DMS153 (cell line): ENCODE results near the gene PXN.

ENCODE experiments used
- DNase-seq: peaks from one replicate; lab custom pipeline; 2025; lab: John Stamatoyannopoulos, UW

Gene PXN

DNA sequence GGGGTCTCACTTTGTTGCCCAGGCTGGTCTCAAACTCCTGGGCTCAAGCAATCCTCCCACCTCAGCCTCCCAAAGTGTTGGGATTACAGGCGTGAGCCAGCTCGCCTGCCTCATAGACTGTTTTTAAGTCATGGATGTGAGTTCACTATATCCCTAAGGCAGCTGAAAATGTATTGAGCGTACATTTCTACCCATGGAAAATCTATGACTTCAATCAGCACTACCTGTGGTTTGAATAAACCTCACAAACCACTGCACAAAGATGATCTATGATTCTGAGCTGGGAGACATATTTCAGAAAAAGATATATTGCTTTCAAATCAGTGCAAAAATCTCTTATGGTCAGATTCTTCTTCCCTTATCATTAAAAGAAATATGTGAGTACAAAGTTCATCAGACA, 93.5 kb downstream of the PXN start:
- DNase-seq, result no peak

DNA sequence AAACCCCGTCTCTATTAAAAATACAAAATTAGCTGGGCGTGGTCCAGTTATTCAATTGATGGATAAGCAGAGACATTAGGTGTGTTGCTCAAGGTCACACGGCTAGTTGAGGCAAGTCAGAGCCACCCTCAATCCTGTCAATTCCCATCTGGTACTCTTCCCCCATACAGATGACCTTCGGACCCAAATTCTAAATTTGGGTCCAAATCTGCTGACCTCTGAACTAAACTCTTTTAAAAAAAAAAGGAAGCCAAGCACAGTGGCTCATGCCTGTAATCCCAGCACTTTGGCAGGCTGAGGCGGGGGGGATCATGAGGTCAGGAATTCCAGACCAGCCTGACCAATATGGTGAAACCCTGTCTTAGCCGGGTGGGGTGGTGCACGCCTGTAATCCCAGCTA, 94.9 kb downstream of the PXN start:
- DNase-seq, result no peak

DNA sequence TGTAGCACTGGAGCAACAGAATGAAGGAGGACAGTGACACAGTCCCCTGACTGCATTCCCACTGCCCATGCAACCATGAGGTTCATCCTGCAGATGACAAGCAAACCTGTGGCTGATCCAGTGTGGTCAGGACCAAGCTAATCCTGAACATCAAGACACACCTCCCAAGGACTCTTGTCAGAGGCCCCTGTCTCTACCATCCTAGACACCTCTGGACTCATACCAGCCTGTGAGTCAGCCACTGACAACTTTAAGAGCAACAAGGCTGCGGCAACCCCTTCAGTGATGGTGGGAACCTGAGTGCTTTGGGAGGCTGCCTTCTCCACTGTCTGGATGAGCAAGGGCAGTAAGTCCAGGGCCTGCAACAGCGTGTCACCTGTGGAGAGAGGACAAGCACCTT, 95.6 kb downstream of the PXN start:
- DNase-seq, result no peak

- DNase-seq, result no peak
Observed at GRCh38 chr12:120168337-120168736, 97.2 kb downstream of the PXN start.

GRCh38 chr12:120167529-120168095, 97.9 kb downstream of the PXN start:
- DNase-seq, result no peak

DNA sequence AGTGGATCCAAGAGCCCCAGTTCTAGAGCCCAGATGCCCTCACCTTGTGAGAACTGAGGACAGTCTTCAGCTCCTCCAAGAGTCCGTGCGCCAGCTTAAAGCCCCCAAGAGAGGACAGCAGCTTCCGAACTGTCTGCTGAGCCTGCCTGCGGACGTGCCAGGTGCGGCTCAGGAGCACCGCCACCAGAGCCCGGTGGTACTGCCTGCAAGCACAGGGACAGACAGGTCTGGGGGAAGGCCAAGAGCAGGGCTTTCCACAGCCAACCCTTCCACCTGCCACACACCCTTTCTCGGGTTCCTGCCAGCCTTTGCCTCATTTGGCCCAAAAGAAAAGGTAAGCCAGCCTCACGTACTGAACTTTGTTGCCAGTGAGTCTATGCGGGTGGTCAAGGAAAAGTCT, 101.2 kb downstream of the PXN start:
- DNase-seq, result no peak

GRCh38 chr12:120162763-120163162, 102.8 kb downstream of the PXN start:
- no peak for DNase-seq

DNA sequence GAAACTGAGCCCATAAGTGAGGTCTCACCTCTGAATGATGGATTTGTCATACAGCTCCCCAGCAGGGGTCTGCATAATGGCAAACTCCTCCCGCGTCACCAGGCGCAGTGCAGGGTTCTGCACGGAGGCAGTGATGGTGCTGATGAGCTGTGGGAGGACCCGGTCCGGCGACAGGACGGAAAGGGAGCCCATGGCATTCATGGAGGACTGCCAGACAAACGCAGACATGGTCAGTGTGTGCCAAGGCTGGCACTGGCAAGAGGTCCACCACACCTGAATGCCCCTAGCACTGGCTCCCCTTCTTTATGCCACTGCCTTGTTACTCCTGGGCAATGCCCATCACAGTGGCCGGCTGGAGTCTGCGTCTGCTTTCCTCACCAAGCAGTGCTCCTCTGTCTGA, 103.7 kb downstream of the PXN start:
- no peak for DNase-seq
